MM.1S (cell line): ENCODE data around the gene BCO2.

Source experiments
- EZH2 ChIP-seq: fragments of 300-600 bp; sonication (generic); optimal IDR thresholded peaks from 2 replicates; pipeline ENCODE3; 2017; ENCODE audit warnings: low read depth, mild to moderate bottlenecking, antibody characterized with exemption, low read length, mixed read lengths
- EZH2phosphoT487 ChIP-seq: fragments of 300-600 bp; sonication (generic); IDR thresholded peaks from 2 replicates; pipeline ENCODE4 v1.6.1; 2018; ENCODE audit warnings: antibody characterized with exemption, low read length
- TF ChIP-seq, protein P1 (sequence below): fragments of 300-600 bp; sonication (generic); IDR thresholded peaks from 2 replicates; pipeline ENCODE4 v1.5.1; 2016; ENCODE audit warnings: antibody characterized with exemption, low read length, mixed read lengths

- TF ChIP-seq, protein P1, sequence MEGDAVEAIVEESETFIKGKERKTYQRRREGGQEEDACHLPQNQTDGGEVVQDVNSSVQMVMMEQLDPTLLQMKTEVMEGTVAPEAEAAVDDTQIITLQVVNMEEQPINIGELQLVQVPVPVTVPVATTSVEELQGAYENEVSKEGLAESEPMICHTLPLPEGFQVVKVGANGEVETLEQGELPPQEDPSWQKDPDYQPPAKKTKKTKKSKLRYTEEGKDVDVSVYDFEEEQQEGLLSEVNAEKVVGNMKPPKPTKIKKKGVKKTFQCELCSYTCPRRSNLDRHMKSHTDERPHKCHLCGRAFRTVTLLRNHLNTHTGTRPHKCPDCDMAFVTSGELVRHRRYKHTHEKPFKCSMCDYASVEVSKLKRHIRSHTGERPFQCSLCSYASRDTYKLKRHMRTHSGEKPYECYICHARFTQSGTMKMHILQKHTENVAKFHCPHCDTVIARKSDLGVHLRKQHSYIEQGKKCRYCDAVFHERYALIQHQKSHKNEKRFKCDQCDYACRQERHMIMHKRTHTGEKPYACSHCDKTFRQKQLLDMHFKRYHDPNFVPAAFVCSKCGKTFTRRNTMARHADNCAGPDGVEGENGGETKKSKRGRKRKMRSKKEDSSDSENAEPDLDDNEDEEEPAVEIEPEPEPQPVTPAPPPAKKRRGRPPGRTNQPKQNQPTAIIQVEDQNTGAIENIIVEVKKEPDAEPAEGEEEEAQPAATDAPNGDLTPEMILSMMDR: no peak
- TF ChIP-seq EZH2: no peak
- TF ChIP-seq EZH2phosphoT487: no peak
Measured at GRCh38 chr11:112213753-112214152, 38.4 kb downstream of the BCO2 start.
